Measurements from ENCODE around the gene MYO1A.
"Not testable (repeated sequence)": the region's sequence is repeated elsewhere in the genome, so short reads cannot be mapped to it uniquely, and the experiment has no call there.

MYO1A gene

DNA sequence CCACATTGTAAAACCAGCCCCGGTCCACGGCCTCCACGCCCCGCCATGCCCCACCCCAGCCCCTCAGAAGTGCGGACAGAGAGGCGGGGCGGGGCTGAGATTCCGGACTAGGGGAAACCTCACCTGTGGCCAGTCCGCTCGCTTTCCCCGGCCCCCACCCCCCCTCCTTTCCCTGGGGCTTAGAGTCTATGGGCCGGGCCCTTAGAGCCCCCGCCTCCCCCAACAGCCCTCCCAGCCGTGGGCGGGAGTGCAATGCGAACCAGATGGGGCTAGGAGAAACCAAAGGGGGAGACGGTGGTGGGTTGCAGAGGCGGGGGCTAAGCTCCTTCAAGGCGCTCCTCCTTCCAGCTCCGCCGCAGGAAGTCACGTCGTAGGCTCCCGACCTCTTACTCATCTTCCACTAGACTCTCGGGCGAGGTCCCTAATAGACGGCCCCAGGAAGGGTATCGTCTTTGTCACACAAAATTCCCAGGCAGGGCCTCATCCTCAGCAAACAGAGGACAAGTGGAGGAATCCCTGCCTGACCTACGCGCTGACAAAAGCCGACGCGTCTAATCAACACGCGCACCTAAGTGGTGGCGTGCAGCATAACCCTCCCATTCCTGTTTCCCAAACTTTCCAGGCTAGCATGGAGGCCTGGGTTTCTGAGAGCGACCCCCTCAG is 37.9 kb upstream of the MYO1A start:
- peak in 31 of 58 donors; percentile 25 to 72 (median 47) for DNase-seq

DNA sequence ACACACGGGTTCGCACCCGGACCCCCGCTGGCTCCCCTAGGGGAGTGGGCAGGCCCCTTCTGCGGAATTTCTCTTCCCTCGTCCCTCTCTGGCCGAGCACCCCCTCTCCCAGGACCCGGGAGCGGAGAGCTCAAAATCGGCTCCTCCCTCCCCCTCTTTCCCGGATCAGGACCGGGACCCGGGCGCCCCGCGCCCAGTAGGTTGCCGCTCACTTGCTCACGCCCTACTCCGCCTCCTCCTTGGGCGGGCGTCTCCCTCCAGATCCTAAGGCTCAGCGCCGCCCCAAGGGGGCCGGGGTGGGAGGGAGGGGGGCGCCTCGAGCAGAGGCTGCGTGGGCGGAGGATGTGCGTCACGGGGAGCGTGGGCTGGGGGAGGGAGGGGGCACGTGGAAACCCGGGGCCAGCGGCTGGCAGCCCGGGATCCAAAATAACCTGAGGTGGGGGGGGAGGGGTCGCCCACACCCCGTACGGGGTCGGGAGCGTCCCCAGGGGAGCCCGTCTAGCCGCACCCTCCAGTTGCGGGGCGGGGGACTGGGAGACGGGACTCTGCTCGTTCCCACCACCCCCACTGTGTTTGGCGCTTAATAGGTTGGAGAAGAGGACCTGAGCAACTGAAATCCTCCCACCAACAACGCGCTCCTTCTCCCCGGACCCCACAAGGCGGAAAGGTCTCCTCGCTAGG is 37.2 kb upstream of the MYO1A start:
- DNase-seq: peak in 52 of 58 donors; percentile 6 to 79 (median 60)

DNA sequence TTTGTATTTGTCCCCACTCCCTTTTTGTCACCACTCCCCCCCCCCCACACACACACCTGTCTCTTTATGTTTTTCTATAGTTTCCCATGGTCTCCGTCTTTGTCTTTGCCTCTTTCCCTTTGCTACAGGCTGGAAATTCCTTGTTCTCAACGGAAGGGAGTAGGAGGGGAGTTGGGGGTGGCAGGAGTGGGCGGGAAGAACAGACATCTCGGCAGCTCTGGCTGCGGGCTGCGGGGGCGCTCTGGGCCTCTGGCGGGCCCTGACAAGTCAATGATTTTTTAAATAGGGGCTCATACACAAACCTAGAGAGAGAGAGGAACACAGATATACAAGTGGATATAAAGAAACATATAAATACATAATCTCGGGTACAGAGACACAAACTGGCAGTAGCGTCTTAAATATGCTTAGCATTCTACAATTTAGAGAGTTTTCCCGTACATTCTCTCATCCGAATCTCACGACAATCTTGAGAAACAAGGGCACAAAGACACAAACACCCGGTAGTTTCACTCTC is 36.6 kb upstream of the MYO1A start:
- DNase-seq: peak in 42 of 58 donors; percentile 9 to 67 (median 38)

DNA sequence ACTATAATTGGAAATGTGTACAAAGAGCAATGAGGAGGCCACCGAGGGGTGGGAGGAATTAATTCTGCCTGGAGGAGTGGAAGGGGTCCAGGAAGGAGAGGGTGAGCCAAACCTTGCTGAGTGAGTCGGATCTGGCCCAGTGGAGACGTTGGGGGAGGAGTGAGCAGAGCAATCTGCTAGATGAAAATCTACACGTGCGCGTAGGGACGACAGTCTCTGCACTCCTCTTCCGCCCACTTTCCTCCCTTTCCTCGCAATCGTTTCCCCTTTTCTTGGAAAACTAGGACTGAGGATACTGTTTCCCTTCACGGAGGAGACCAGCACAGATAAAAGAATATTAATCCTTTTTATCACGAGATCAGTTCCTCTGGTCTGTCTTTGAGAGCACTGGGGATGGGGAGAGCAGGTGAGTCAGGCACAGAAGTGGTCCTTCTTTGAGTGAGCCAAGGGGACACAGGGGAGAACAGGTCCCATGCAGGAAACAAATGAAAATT is 36.1 kb upstream of the MYO1A start:
- peak in 17 of 58 donors; percentile 6 to 46 (median 20) for DNase-seq

DNA sequence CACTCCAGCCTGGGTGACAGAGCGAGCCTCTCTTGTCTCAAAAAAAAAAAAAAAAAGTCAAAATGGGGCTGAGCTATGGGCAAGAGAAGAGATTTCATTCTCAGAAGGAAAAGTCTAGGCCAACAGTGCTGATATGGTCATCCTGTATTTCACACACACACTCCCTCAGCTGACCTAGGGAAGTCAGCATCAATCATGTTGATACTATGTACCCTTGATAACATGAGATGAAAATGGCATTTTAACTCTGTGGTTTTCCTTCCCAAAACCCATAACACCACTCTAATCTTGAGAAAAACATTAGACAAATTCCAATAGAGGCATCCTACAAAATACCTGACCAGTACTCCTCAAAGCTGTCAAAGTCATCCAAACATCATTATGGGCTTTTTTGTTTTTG is 30.9 kb upstream of the MYO1A start:
- DNase-seq: no peak

DNA sequence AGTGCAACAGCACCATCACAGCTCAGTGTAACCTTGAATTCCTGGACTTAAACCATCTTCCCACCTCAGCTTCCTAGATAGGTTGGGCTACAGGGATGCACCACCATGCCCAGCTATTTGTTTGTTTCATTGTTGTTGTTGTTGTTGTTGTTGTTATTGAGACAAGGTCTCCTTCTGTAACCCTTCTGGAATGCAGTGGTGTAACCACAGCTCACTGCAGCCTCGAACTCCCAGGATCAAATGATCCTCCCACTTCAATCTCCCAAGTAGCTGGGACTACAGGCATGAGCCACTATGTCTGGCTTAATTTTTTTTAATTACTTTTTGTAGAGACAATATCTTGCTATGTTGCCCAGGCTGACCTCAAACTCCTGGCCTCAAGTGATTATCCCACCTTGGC is 29.9 kb upstream of the MYO1A start:
- DNase-seq: no peak

DNA sequence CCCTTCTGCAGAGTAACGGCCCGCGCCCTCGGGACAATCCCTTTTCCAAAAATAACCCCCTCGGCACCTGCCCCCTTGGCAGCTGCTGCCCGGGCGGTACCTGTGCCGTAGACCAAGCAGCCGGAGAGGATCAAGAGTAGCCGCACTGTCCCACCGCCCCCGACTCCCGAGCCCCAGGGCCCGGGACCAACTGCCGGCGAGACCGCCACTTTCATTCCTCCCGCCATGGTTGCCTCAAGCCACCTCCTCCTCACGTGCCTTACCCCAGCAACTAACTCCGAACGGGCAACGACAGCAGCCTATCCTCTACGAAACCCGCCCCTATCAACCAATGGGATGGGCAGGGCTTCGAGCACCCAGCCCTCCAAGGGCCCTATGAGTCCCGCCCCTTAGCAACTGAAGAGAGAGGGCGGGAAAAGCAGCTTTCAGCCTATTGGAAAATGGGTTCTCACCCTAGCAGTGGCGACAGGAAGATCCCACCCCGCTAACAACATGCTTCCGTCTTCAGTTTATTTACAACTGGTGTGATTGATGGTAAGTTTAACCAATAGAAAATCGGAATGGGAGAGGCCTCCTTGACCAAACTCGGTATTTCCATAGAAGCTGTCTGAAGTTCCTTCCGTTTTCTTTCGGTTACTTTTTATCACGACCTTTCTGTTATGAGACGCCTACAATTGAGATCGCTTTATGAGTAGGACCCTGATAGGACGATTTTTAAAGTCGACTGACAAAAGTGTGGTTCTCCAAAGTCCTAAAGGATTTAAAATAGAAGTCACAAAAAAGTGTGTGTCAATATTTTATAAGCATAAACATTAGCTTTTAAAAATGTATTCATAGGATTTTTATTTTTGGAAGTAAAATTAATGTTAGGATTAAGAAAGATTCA is 28.8 kb upstream of the MYO1A start, which contains the start of gene NEMP1:
Gene NEMP1 (minus strand): TSS at position 273 of the 886 bp plus-strand sequence. CDS start 46 bp downstream, at position 227.
- peak; percentile 66 to 100 (median 98) for DNase-seq

DNA sequence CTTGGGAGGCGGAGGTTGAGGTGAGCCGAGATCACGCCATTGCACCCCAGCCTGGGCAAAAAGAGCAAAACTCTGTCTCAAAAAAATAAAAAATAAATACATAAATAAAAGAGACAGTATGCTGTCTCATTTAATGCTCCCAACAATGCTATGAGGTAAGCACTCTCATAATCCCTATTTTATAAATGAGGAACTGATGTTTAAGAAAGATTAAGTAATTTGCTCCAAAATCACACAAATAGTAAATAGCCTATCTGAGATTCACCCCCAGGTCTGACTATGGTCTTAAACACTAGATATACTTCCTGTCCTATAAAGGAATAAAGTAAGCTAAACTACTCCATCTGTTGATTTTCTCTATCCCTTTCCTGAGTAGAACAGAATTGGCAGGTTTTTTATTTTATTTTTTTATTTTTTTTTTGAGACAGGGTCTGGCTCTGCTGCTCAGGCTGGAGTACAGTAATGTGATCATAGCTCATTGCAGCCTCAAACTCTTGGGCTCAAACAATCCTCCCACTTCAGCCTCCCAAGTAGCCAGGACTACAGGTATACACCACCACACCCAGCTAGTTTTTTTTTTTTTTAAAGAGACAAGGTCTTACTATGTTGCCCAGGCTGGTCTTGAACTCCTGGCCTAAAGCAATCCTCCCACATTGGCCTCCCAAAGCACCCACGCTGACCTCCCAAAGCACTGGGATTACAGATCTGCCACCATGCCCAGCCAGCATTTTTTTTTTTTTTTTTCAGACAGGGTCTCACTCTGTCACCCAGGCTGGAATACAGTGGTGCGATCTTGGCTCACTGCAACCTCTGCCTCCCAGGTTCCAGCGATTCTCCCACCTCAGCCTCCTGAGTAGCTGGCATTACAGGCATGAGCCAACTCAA is 23.9 kb upstream of the MYO1A start:
- not testable (repeated sequence) for DNase-seq

DNA sequence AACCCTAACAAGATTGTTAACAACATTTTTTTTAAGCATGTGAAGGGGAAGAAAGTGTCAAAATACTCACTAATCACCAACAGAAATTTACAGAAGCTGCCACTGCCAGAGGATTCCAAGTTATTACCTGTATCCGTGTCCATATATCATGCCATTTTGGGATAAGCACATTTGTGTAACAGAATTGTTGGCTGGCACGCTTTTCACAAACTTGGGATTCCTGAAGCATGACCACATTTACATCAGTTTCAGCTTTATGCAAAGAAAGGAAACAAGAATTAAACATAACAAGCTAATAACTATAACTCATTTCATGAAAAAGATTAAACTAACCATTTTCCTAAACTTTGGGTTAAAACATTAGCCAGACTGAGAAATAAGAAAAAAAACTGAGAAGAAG is 22.7 kb upstream of the MYO1A start:
- DNase-seq: no peak

DNA sequence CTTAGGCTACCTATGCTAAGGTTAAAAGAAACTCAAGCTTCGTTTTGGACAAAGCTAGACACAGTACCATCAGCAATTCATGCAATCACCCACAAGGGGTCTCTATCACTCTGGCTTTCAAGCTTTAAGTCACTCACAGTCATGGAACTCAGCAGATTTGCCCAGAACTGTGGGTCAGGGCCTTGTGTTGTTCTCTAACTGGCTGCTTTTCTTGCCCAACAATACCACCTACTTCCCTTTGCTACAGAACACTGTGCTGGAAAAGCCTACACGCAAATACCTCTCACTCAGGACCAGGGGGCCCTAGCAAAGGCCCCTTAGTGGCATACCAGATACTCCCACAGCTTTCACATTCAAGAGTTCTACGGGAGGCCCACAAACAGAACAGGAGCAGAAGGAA is 19.6 kb upstream of the MYO1A start:
- DNase-seq: peak in 41 of 58 donors; percentile 9 to 72 (median 37)

DNA sequence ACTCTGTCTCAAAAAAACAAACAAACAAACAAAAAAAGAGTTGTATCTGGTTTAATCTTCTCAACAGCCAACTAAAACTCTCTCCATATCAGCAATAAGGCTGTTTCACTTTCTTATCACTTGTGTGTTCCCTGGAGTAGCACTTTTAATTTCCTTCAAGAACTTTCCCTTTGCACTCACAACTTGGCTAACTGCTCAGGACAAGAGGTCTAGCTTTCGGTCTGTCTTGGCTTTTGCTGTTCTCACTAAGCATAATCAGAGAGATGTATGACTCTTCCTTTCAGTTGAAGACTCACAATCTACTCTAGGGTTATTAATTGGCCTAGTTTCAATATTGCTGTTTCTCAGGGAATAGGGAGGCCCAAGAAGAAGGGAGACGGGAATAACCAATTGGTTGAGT is 16.3 kb upstream of the MYO1A start:
- no peak for DNase-seq

DNA sequence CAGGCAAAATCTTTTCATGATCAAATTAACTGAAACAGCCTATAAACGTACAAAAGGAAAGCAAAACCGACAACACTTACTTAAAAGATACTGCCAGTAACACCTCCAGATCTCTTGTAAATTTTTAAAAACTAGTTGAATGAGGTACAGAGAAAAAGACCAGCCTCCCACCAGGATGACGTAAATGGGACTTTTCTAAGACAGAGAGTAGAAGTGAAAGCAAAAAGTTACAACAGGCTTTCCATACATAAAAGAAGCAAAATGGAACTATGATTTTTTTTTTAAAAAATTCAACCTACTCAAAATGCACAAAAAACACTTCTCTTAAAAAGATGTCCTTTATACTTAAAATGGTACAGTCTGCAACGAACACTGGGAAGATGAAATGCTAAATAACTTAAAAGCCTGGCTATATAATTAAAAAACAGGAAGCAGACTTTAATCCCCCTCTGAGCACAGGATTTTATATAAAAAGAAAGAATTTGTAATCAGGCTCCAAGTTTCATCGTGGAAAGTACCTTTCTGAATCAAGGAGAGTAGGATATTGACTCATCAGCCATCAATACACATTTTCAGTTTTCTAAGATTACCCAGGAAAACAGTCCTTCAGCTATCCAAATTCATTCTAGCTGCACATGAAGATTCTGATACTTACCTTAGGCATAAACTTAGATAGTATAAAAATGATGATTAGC is 14.2 kb upstream of the MYO1A start:
- no peak for DNase-seq

DNA sequence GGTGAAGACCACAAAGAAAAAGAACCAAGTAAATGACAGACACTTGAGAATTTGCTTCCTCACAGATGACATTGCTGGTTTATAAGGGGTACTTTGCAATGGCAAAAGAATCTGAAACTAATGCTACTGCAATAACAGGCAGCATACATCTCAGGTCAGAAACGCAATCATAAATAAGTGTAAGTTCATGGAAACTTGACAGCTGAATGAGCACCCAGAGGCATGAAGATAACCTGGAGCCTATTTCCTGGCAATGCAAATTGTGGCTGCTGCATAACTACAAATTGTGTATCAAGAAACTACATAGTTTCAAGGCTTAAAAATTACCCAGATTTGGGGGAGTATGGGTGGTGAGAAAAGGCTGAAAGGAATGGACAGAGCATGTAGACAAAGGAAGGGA is 8.5 kb upstream of the MYO1A start:
- DNase-seq: no peak

DNA sequence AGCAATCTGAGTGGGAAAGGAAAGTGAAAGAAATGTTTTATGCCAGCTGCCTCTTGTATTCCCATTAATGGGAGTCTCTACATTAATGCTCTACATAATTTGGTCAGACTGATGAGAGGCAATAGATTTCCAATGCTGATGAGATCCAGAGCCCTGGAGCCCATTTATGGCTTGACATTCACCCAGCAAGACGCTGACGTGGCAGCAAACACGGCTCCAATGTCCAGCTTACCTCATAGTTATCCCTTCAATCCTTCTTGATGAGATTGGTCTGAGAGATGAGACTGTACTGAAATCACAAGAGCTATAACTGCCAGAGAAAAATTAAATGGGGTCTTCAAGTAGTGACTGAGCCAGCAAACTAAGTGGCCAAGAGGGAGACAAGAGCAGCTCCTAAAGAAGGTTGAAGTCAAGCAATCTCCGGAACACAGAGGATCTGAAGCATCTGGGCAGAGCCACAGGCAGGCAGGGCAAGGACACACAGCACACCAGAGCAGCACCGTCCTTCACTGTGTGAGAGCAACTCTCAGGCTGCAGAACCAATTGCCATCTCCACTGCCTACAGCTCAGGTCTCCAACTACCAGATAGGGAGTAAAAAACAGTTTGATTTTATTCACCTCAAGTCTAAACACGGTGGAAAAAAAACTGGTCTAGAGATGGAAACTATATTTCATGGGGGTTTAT is 7.3 kb upstream of the MYO1A start:
- DNase-seq: no peak

DNA sequence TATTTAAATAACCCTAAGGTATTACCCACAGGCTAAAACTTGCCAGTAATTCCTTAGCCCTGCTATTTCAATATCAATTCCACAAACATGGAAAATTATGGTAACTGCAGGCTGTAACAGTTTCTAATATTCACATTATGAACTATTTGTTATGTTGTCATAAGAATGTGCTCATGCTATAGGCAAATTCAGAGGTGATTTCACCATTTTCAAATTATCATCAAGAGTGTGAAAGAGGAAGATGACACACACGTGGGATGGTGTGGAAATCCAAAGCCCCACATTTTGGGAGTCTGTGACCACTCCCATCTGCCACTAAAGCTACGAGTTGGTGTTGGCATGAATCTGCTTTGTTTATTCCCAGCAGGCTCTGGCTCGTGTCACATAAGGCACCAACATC is 5.9 kb upstream of the MYO1A start:
- DNase-seq: no peak

DNA sequence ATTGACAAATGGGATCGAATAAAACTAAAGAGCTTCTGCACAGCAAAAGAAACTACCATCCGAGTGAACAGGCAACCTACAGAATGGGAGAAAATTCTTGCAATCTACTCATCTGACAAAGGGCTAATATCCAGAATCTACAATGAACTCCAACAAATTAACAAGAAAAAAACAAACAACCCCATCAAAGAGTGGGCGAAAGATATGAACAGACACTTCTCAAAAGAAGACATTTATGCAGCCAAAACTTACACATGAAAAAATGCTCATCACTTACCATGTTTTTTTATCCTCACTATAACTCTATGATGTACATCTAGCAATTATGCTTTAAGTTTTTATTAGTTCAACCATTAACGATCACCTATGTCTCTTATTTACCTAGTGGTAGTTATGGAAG is 4.0 kb upstream of the MYO1A start:
- not testable (repeated sequence) for DNase-seq

DNA sequence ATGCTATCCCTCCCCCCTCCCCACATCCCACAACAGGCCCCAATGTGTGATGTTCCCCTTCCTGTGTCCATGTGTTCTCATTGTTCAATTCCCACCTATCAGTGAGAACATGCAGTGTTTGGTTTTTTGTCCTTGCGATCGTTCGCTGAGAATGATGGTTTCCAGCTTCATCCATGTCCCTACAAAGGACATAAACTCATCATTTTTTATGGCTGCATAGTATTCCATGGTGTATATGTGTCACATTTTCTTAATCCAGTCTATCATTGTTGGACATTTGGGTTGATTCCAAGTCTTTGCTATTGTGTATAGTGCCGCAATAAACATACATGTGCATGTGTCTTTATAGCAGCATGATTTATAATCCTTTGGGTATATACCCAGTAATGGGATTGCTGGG is 3.2 kb upstream of the MYO1A start:
- not testable (repeated sequence) for DNase-seq

DNA sequence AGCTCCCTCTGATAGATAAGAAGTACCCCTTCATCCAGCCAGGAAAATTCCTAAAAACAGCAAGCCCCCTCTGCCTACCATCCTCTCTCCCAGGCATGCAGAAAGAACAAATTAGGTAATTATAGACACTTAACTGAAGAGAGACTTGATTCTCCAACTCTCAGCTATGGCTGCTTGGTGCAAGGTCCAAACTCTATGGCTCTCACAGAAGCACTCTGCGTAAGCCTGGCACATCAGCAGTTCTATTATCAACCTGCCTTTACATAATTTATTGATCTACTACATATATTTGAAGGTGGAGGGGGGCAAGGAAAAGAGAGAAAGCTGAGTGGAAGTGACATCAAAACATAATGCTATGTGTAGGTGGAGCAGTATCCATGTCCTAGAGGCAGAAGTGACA is 1.1 kb upstream of the MYO1A start:
- no peak for DNase-seq

DNA sequence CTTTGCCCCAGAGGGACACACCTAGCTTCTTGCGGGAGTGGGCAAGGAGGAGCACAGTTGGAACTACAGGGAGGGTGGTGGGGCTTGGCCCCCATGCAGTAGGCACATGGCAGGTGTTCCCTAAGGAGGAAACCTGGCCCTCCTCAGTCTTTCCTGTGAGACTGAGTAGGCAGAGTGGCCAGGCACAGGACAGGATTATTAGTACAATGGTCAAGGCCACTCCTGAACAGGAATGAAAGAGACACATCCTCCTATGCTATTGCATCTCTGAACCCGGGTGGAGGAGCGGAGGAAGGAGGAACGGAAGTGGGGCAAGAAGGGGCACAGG is 846 bp downstream of the MYO1A start:
- no peak for DNase-seq

Data from anterior cingulate cortex (tissue), 58 donors.